Neural cell (in vitro differentiated cells): ENCODE measurements around the gene P2RY6. TPM values are rescaled to one million over a fixed set of nuclear protein-coding genes. Genes with fewer than 3 reads are reported as not detected.

Experiments used
- H2AFZ ChIP-seq: fragments of 200-600, 300-800 bp; sonication (generic), shearing (Covaris generic); 2 replicates; pipeline ENCODE4 v1.6.0; 2014; ENCODE audit warnings: low read depth, mild to moderate bottlenecking, antibody characterized with exemption, low read length, moderate library complexity
- H3F3A ChIP-seq: fragments of 200-600 bp; shearing (Covaris generic); 2 replicates; pipeline ENCODE4 v1.6.1; 2016; ENCODE audit warnings: mild to moderate bottlenecking, moderate library complexity, mixed read lengths, antibody characterized with exemption, low read length; ENCODE audit not compliant: insufficient read depth, poor library complexity, severe bottlenecking
- H3K27ac ChIP-seq: fragments of 200-600, 300-800 bp; sonication (generic), shearing (Covaris generic); 2 replicates; pipeline ENCODE4 v1.5.1; 2014; ENCODE audit warnings: mild to moderate bottlenecking, low read length, moderate library complexity
- H3K27me3 ChIP-seq: fragments of 300-800, 200-600 bp; sonication (generic), shearing (Covaris generic); 2 replicates; pipeline ENCODE4 v1.6.0; 2014; ENCODE audit warnings: mild to moderate bottlenecking, low read depth, low read length, moderate library complexity; ENCODE audit not compliant: insufficient read depth
- H3K36me3 ChIP-seq: fragments of 300-800, 200-600 bp; sonication (generic), shearing (Covaris generic); 2 replicates; pipeline ENCODE4 v1.5.1; 2014; ENCODE audit warnings: mild to moderate bottlenecking, antibody characterized with exemption, low read length, moderate library complexity; ENCODE audit not compliant: insufficient read depth
- H3K4me2 ChIP-seq: fragments of 300-800, 200-600 bp; sonication (generic), shearing (Covaris generic); 2 replicates; pipeline ENCODE4 v1.6.0; 2014; ENCODE audit warnings: mild to moderate bottlenecking, low read length
- H3K4me3 ChIP-seq: fragments of 300-800, 200-600 bp; sonication (generic), shearing (Covaris generic); 2 replicates; pipeline ENCODE4 v1.5.1; 2014; ENCODE audit warnings: mild to moderate bottlenecking, low read length, moderate library complexity
- H3K79me2 ChIP-seq: fragments of 200-600 bp; shearing (Covaris generic); replicated peaks from 2 replicates; pipeline ENCODE4 v1.6.0; 2014; ENCODE audit warnings: mild to moderate bottlenecking, low read length, moderate library complexity; ENCODE audit not compliant: insufficient read depth
- H3K9ac ChIP-seq: fragments of 300-800, 200-600 bp; sonication (generic), shearing (Covaris generic); 2 replicates; pipeline ENCODE4 v1.6.1; 2016; ENCODE audit warnings: mild to moderate bottlenecking, low read length, mixed read lengths
- H3K9me2 ChIP-seq: fragments of 200-600 bp; shearing (Covaris generic); 2 replicates; pipeline ENCODE4 v1.6.1; 2016; ENCODE audit warnings: mild to moderate bottlenecking, low read length, mixed read lengths; ENCODE audit not compliant: insufficient read depth
- H3K9me3 ChIP-seq: fragments of 200-600, 300-800 bp; sonication (generic), shearing (Covaris generic); 2 replicates; pipeline ENCODE4 v1.6.1; 2016; ENCODE audit warnings: mild to moderate bottlenecking, mixed run types, low read length, moderate library complexity, mixed read lengths
- H4K20me1 ChIP-seq: fragments of 200-600 bp; shearing (Covaris generic); 2 replicates; pipeline ENCODE4 v1.6.1; 2016; ENCODE audit warnings: mild to moderate bottlenecking, mixed run types; ENCODE audit not compliant: insufficient read depth
- EP300 ChIP-seq: fragments of 450-650 bp; conservative IDR thresholded peaks from 2 replicates; pipeline ENCODE4 v1.6.1; 2014; ENCODE audit warnings: antibody characterized with exemption, mild to moderate bottlenecking, moderate library complexity; ENCODE audit not compliant: poor library complexity, severe bottlenecking
- EZH2 ChIP-seq: fragments of 200-600, 300-800 bp; shearing (Covaris generic), sonication (generic); IDR thresholded peaks from 2 replicates; pipeline ENCODE4 v1.6.1; 2014; ENCODE audit warnings: antibody characterized with exemption, low read length, borderline replicate concordance, mild to moderate bottlenecking; ENCODE audit not compliant: insufficient read depth, poor library complexity, severe bottlenecking
- MXI1 ChIP-seq: fragments of 450-650 bp; conservative IDR thresholded peaks from 2 replicates; pipeline ENCODE4 v1.6.1; 2014; ENCODE audit warnings: antibody characterized with exemption, mild to moderate bottlenecking; ENCODE audit not compliant: poor library complexity, severe bottlenecking
- POLR2AphosphoS5 ChIP-seq: IDR thresholded peaks from 2 replicates; pipeline ENCODE4 v1.6.1; 2012
- RAD21 ChIP-seq: fragments of 450-650 bp; conservative IDR thresholded peaks from 2 replicates; pipeline ENCODE4 v1.6.1; 2014; ENCODE audit warnings: antibody characterized with exemption, mild to moderate bottlenecking, moderate library complexity
- SMC3 ChIP-seq: fragments of 450-650 bp; conservative IDR thresholded peaks from 2 replicates; pipeline ENCODE4 v1.6.1; 2014; ENCODE audit warnings: antibody characterized with exemption, mild to moderate bottlenecking, moderate library complexity; ENCODE audit not compliant: poor library complexity
- TAF1 ChIP-seq: IDR thresholded peaks from 2 replicates; pipeline ENCODE4 v1.6.1; 2012; ENCODE audit warnings: low read depth
- polyA plus RNA-seq: library from polyadenylated mRNA; depleted of rRNA; stranded (reverse); fragments of >200 nt; gene quantifications from 2 replicates; pipeline ENCODE4 v1.2.3, GENCODE V29; 2014
- TF ChIP-seq, protein P1 (sequence below): IDR thresholded peaks from 2 replicates; pipeline ENCODE4 v1.6.1; 2012; ENCODE audit warnings: borderline replicate concordance
- TF ChIP-seq, protein P2 (sequence below): fragments of 450-650 bp; IDR thresholded peaks from 2 replicates; pipeline ENCODE4 v1.5.1; 2014; ENCODE audit warnings: antibody characterized with exemption, mild to moderate bottlenecking, moderate library complexity; ENCODE audit not compliant: poor library complexity, severe bottlenecking

The P2RY6 gene
- polyA plus RNA-seq, 1 donor from 2014 or later = not detected

DNA sequence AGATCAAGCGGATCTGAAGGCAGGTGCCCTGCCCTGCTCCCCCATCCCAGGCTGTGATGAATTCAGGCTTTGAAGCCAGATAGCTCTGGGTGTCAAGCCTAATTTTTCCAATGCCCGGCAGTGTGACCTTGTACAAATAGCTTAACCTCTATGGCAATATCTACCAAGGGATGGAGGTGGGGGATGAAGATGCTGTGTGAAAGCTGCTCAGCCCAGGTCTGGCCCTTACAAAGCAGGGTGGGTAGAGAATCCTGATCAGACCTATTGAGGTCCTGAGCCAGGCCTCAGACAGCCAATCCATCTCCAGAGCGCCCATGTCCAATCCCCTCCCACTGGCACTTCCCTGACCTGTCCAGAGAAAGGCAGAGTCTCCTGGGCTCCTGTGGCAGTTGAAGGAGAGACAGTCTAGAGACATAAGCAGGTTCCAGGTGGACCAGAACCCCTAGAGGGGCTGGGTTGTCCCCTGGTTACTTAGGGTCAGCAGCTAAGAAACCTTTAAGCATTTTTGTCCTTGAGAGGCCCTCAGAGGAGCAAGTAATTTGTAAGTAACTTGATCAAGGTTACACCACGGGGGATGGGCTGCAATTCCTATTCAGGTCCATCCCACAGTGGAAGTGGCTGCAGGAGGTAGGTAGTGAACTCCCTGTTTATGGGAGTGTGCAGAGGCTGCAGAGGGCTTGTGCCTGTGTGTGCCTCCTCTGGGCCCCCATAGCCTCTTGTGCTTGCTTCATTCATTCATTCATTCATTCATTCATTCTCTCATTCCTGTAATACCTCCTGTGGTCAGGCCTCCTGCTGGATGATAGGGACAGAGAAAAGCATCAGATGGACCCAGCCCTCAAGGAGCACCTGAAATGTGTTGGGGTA is 43.6 kb upstream of the P2RY6 start:
- no peaks in the 10 kb centered on the region for H4K20me1 ChIP-seq
- no peak overlapping the region for H2AFZ ChIP-seq
- no peak overlapping the region for H3K4me3 ChIP-seq
- no peaks in the 10 kb centered on the region for H3K9me2 ChIP-seq
- H3K36me3 ChIP-seq = no peaks in the 10 kb centered on the region
- H3K27me3 ChIP-seq = no peaks in the 10 kb centered on the region
- H3K79me2 ChIP-seq = no peaks in the 10 kb centered on the region
- no peaks in the 10 kb centered on the region for H3K9me3 ChIP-seq
- TF ChIP-seq EZH2 = no peak
- no peak for TF ChIP-seq RAD21
- TF ChIP-seq, protein P1, sequence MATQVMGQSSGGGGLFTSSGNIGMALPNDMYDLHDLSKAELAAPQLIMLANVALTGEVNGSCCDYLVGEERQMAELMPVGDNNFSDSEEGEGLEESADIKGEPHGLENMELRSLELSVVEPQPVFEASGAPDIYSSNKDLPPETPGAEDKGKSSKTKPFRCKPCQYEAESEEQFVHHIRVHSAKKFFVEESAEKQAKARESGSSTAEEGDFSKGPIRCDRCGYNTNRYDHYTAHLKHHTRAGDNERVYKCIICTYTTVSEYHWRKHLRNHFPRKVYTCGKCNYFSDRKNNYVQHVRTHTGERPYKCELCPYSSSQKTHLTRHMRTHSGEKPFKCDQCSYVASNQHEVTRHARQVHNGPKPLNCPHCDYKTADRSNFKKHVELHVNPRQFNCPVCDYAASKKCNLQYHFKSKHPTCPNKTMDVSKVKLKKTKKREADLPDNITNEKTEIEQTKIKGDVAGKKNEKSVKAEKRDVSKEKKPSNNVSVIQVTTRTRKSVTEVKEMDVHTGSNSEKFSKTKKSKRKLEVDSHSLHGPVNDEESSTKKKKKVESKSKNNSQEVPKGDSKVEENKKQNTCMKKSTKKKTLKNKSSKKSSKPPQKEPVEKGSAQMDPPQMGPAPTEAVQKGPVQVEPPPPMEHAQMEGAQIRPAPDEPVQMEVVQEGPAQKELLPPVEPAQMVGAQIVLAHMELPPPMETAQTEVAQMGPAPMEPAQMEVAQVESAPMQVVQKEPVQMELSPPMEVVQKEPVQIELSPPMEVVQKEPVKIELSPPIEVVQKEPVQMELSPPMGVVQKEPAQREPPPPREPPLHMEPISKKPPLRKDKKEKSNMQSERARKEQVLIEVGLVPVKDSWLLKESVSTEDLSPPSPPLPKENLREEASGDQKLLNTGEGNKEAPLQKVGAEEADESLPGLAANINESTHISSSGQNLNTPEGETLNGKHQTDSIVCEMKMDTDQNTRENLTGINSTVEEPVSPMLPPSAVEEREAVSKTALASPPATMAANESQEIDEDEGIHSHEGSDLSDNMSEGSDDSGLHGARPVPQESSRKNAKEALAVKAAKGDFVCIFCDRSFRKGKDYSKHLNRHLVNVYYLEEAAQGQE = no peak
- TF ChIP-seq SMC3 = no peak
- TF ChIP-seq, protein P2, sequence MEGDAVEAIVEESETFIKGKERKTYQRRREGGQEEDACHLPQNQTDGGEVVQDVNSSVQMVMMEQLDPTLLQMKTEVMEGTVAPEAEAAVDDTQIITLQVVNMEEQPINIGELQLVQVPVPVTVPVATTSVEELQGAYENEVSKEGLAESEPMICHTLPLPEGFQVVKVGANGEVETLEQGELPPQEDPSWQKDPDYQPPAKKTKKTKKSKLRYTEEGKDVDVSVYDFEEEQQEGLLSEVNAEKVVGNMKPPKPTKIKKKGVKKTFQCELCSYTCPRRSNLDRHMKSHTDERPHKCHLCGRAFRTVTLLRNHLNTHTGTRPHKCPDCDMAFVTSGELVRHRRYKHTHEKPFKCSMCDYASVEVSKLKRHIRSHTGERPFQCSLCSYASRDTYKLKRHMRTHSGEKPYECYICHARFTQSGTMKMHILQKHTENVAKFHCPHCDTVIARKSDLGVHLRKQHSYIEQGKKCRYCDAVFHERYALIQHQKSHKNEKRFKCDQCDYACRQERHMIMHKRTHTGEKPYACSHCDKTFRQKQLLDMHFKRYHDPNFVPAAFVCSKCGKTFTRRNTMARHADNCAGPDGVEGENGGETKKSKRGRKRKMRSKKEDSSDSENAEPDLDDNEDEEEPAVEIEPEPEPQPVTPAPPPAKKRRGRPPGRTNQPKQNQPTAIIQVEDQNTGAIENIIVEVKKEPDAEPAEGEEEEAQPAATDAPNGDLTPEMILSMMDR = no peak
- TF ChIP-seq EP300 = no peak
- TF ChIP-seq TAF1 = no peak
- TF ChIP-seq POLR2AphosphoS5 = no peak
- TF ChIP-seq MXI1 = no peak
- H3K9ac ChIP-seq = no peak overlapping the region
- no peak overlapping the region for H3K4me2 ChIP-seq
- H3F3A ChIP-seq = no peaks in the 10 kb centered on the region
- H3K27ac ChIP-seq = no peak overlapping the region

DNA sequence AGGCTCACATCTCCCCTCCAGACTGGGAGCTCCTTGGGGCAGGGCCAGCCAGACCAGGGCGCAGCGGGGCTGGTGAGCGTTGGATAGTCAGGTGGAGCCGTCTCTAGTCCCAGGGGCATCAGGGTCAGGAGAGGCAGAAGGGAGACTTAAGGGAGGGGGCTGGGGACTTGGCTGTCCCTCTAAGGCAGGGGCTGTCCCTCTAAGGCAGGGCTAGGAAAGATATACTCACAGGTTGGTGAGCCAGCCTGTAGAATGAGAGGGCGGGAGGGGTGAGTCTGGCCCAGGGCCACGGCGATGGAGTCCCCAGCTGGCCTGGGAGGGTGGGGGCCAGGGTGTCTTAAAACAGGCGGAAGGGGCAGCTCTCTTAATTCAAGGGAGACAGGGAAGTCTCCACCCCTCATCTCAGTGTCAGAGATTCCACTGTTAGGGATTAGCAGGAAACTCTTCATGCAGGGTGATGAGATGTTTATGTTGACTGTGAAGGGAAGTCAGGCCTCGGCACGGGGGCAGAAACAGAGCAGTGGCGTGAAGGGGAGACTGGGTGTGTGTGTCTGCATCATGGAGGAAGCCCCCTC is 42.7 kb upstream of the P2RY6 start:
- Histone ChIP-seq H3K9me3 (no peaks in the 10 kb centered on the region), H3K4me2 (no peak overlapping the region), H3K9ac (no peak overlapping the region), H2AFZ (no peak overlapping the region), H3K4me3 (no peak overlapping the region), H3K9me2 (no peaks in the 10 kb centered on the region), H3F3A (no peaks in the 10 kb centered on the region), H3K27me3 (no peaks in the 10 kb centered on the region), H3K79me2 (no peaks in the 10 kb centered on the region), H3K36me3 (no peaks in the 10 kb centered on the region), H4K20me1 (no peaks in the 10 kb centered on the region), H3K27ac (no peak overlapping the region)
- TF ChIP-seq, protein P1 = no peak
- TF ChIP-seq SMC3 = no peak
- TF ChIP-seq EZH2 = no peak
- no peak for TF ChIP-seq RAD21
- TF ChIP-seq, protein P2 = no peak
- TF ChIP-seq EP300 = no peak
- no peak for TF ChIP-seq MXI1
